Astrocyte of the hippocampus (primary cell): ENCODE results near the gene LCOR.

Experiments
- DNase-seq: peaks from one replicate; pipeline ENCODE4 v3.0.0; 2011; ENCODE audit warnings: low read depth, low spot score

LCOR gene

GRCh38 chr10:96986200-96986856, 154.2 kb downstream of the LCOR start:
- no peak for DNase-seq

GRCh38 chr10:96987141-96987841, 155.2 kb downstream of the LCOR start:
- DNase-seq, result no peak

DNA sequence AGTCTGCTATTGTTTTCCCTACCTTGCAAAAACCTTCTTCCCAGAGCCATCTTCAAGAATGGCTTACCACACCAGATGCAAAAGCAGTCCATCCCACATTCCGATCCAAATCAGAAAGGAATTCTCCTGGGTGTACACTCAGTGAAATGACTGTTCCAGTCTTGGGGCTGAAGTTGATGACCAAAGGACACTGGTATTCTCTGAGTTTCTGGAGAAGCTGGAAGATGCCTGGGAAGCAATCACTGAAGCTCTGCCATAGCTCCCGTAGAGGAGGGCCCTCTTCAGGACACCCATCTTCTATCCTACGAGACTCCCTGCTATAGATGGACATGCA, 155.7 kb downstream of the LCOR start:
- DNase-seq, result peak; percentile 20

DNA sequence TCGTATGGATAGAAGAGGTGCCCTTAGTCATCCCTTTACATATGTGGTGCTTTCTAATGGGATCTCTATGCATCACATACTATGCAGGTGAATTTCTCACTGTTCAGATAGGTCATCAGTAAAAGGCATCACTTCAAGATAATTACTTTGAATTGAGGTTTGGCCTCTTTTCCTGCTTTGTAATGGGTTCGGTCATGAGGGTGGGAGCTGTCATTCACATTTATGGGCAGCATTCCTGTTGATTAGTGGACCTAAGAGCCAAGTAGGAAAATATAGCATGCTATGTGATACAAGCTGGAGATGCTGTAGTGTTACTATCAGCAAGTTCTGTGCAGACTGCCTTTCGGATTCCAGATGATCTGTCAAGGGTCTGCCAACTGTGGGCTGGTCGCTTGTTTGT, 156.3 kb downstream of the LCOR start:
- DNase-seq, result peak; percentile 38

DNA sequence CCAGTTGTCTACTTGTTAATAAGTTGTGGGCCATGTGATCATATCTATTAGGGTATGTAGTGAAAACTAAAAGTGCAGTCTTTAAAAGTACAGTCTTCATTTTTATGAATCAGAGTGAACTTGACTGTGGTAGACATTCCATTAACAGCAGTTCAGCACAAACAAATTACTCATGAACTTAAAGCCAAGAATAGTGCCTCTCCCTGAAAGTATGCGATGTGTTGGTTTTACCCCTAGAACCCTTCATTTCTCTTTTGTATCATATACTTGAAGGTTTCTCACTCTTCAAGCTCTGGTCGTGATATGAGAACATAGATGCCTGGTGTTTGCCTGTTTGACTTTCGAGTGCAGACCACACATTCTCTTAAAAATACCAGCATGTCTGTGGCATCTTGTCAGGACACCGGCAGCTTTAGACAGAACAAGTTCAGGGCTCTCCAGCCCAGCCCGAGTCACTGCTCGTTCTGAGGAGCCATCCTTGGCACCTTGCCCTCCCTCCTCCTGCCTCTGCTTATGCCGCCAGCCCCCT, 159.3 kb downstream of the LCOR start:
- DNase-seq, result peak; percentile 87

DNA sequence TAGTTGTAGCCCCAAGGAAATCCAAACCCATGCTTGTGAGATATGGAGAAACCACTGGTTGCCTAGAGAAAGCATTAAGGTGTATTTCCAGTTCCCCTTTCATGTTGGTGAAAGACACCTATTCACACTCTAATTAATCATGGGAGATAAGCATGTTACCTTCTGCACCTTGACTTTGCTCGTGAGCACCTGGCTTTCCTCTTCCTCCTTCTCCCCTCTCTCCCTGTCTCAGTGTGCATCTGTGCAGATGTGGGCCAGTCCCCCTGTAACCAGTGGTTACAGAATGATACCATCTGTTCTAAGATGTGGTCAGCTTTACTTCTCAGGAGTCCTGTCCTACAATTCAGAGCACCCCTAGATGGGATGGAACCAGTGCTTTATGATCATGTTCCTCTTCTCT, 160.6 kb downstream of the LCOR start:
- no peak for DNase-seq

DNA sequence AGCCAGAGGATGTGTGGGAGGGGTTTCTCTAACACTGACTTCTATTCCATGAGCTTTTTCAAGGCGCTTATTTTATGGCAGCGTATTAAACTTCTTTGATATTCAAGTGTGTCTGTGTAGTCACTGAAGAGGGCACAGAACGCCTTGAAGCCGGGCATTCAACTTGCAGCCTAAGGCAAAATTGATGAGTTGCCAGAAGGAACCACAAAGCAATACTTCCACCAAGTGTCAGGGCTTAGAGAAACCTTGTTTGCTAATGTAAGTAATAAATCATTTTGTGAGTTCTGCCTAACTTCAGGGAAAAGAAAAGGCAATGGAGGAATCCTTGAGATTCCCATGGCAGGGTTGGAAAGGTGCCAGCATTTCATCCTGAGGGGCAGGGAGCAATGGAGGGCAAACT, 163.8 kb downstream of the LCOR start:
- peak; percentile 79 for DNase-seq

DNA sequence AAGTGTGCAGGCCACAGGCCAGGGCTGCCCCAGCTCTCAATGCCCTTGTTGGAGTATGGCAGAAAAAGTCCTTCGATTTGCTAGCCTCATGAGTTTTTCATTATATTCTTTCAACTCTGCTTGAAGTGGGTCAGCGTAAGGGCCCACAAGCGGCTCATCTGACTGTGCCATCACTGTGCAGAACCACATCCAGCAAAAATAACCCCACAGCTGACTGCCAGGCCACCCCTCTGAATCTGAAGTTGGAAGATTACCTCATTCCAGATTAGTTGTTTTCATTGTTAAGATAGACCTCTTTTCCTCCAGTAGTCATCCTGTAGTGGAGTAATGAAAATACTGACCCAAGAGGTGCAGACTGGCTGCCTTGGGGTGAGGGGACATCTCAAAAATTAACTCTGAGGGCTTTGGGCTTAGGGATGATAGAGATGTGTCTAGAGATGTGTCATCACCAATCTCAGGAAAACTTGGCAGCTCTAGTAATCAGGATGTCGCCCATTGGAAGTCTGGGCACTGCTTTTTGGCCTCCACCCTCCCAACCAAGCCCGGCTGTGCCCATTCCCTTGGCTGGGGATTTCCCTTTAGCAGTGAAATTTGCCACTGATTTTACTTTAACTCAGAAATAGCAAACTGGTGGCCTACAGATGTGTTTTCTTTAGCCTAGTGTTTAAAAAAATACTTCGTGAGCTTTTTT, 164.3 kb downstream of the LCOR start:
- DNase-seq, result no peak

DNA sequence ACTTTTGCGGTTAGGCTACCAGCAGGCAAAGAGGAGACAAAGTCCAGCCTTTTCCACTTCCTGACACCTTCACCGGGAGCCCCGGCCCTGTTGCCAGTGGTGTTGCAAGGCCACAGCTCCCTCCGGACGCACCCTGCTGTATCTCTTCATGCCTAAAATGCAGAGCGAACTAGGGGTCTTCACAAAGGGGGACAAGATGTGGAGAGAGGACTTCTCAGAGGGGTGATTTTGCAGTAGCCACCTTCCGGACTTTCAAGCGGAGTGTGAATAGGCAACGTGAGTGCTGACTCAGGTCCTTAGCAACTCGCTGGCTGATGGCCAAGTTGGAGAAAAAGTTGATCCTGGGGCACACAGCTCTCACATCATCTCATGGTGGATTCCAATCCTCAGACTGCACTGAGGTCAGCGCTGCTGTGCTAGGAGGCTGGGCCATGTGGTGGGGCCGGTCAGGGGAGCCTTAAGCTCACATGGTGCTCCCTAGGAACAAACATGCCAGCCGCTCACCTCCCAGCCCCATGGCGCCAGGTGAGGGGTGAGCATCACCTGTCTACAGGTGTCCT, 166.3 kb downstream of the LCOR start:
- DNase-seq, result peak; percentile 93

GRCh38 chr10:96999337-96999736, 167.2 kb downstream of the LCOR start:
- no peak for DNase-seq

DNA sequence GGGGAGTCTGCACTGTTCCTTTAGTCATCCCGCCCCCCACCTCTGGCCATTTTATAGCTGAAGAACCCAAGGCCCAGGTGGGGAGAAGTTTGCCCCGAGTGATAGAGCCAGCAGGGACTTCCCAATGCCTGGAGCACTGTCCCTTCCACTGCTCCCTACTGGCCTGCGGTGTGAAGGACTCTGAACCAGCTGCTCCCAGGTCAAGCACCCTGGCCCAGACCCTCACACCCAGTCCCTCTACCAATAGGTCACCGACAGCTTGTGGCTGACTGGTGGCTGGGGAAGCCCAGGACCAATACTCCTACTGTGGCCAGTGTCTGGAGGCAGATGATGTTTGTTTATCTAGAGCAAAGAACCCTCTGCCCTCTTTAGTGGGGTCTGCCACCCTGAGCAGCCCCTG, 167.9 kb downstream of the LCOR start:
- no peak for DNase-seq

DNA sequence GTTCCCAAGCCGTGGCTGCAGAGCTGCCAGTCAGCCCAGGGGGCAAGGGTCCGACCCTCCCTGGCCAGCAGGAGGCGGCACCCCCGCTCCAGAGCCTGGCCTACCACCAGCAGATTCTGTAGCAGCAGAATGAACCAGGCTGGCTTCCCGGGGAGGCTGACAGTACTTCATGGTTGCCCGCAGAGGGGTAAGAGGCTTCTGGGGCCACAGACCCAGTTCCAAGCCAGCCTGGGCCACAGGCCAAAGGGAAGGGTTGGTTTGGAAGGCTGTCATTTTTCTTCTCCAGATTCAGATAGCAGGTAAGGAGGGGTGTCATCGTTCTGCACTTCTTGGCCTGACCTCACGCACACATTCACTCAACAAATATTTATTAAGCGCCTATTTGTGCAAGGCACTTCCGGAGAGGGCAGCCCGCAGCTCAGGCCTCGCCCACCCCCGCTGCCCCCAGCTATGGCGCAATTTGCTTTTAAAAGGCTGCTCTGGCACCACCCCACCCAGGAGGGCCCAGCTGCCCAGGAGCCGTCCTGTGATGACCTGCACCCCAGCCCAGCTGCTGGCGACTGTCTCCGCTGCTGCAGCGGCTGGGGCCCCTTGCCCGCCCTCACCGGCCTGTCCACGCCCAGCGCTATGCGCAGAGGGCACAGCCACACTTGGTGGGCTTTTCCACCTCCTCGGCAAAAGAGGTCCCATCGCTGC, 168.5 kb downstream of the LCOR start:
- no peak for DNase-seq

DNA sequence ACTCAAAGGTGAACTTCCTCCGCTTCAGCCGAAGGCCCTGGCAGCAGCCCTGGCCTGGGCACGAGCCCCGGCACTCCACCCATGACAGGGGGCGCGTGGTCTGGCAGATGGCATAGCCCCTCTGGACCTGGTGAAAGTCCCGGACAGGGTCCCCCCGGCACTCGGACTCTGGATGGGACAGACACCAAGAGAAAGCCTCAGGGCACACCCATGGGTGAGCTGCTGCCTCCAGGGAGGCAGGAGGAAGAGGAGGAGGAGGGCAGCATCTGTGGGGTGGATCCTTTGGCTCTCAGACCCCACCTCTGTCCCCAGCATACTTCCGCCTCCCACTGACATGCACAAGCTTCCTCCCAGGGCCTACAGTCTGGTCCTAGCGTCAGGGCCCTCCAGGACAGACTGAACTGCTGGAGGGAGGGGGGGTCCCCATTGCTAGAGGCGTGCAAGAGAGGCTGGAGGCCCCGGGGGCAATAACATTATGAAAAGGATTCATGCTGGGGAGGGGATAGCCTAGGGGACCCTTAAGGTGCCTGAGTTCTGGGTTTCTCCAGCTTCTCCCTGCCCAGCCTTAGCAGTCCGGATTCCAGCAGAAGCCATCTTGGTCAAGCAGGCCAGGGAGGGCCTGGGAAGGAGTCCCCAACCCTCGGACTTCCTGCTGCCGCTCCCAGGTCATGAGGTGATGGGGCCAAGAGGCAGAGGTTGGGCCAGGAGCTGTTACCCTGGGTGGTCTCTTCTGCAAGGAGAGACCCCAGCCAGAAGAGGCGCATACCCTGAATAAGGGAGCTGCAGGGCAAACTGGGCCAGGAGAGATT, 169.3 kb downstream of the LCOR start:
- DNase-seq, result no peak

- DNase-seq, result no peak
Measured at GRCh38 chr10:97002670-97003069, 170.6 kb downstream of the LCOR start.

GRCh38 chr10:97003151-97003803, 171.2 kb downstream of the LCOR start:
- no peak for DNase-seq

DNA sequence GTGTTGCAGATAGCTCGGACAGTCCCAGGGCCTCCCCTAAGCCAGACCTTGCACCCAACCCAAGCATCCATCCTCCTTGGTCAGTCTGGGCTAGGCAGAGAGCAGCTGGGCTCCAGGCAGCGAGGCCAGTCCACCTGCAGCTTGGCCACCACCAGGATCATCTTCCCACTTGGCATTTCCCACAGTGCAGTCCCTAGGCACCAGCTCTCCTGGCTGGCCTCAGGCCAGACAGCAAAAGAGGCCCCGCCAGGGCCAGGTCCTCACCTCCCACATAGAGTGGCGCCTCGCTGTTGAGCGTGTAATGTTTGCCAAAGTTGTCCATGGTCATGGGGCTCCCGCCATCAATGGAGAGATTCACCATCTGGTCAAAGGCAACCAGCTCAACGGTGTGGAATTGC, 171.7 kb downstream of the LCOR start:
- no peak for DNase-seq

DNA sequence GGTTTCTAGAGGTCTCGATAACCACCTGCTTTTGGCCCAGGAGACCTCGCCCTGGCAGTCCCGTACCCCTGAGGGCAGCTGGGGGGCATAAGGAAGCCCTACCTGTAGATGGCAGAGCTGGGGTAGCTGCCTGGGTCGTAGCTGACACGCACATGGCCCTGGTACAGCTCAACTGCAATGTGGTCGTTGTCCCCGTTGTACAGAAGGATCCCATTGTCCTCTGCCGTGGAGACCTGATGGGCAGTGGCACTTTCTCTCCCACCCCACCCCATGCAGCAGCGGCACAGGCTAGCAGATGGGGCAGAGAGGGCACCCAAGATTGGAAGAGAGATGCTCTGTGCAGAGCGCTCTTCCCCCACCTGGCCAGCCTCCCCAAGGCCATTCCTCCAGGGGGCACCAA, 172.5 kb downstream of the LCOR start:
- DNase-seq, result no peak

DNA sequence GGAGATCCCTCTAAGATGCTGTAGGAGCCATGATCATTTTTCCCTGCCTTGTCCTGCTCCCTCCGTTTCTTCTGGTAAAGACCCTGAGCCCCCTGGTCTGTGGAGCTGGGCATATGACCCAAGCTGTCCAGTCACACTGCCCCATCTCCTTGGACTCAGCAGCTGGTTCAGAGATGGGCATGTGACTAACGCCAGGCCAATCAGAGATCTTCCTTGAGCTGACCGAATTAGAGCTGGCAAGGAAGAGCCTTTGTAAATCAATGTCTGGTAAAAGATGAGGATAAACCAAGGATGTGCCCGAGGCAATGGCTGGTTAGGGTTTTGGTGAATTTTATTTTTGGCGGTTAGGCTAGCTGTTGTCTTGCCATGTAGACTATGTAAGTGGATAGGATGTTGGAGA, 173.3 kb downstream of the LCOR start:
- DNase-seq, result no peak

DNA sequence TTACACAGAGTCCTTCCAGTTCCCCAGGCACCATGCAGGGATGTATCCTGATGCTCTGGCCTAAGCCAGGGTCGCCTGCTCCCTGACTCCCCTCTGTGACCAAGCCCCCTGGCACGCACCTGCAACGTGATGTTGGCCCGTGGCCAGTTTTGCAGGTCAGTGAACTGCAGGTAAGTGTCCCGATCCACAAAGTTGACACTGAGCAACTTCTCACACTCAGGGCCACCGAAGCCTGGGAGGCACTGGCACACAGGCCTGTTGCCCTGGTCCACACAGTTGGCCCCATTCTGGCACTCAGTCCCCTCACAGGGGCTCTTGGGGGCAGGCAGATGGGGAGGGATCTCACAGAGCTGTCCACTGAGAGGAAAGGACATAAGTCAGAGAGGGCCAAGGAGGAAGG, 174.3 kb downstream of the LCOR start:
- DNase-seq, result no peak

DNA sequence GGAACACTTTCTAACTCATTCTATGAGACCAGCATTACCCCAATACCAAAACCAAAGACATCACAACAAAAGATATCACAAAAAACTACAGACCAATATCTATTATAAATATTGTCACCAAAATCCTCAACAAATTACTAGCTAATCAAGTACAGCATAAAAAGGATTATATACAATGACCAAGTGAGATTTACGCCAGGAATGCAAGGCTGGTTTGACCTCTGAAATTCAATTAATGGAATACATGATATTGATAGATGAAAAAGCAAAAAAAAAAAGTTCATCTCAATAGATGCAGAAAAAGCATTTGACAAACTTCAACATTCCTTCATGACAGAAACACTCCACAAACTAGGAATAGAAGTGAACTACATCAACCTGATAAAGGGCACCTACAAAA, 175.3 kb downstream of the LCOR start:
- no peak for DNase-seq
